ENCODE measurements around the gene TPX2.

- TF ChIP-seq EZH2 (IDR thresholded peaks at IDR 0.05; ENCODE audit: insufficient read depth, poor library complexity, severe bottlenecking) (no peak), EZH2phosphoT487 (IDR thresholded peaks at IDR 0.05; ENCODE audit: insufficient read depth, low read depth) (no peak)
Observed at GRCh38 chr20:31843881-31844280, 104.8 kb downstream of the TPX2 start.
